Measurements from ENCODE around the gene KIAA0513.
A peak's percentile ranks its signal among the peaks of the same experiment; 100 is the strongest.

Gene KIAA0513

DNA sequence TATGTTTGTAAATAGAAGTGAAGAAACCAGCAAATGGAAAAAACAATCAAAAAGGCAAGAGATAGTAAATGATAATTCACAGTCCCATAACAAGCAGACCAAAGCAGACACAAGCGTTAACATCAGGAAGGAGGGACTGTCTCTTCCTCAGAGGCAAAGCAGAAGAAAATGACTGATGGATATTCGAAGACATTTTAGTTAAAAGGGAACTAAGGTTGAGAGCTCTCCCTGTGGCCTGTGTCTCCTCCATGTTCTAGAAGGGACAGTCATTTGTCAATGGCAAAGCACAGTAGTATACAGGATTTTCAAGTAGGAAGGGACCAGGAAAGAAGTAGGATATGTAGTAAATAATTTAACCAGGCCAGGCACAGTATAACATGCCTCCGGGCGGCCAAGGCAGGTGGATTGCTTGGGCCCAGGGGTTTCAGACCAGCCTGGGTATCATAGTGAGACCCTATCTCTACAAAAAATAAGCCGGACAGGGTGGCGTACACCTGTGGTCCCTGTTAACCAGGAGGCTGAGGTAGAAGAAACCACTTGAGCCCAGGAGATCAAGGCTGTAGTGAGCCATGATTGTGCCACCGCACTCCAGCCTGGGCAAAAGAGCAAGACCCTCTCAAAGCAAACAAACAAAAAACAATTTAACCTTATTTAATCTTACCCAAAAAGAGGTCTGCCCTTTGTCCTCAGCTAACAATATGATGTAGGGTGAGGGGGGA is 19.9 kb upstream of the KIAA0513 start:
- no peaks in the 10 kb centered on the region for H3K36me3 ChIP-seq (ENCODE audit: control insufficient read depth, insufficient read depth, low read length)
- H3K9me3 ChIP-seq (ENCODE audit: control insufficient read depth, insufficient read depth, low read length): no peaks in the 10 kb centered on the region
- no peak overlapping the region for H3K4me3 ChIP-seq (ENCODE audit: low read depth, low read length)
- H3K27me3 ChIP-seq (ENCODE audit: control insufficient read depth, insufficient read depth, low read length): no peaks in the 10 kb centered on the region
- peaks cover 19% of the 10 kb centered on the region for H3K4me1 ChIP-seq (ENCODE audit: control insufficient read depth, insufficient read depth, low read length)
- no peak overlapping the region for H3K9ac ChIP-seq (ENCODE audit: low read depth, low read length)

DNA sequence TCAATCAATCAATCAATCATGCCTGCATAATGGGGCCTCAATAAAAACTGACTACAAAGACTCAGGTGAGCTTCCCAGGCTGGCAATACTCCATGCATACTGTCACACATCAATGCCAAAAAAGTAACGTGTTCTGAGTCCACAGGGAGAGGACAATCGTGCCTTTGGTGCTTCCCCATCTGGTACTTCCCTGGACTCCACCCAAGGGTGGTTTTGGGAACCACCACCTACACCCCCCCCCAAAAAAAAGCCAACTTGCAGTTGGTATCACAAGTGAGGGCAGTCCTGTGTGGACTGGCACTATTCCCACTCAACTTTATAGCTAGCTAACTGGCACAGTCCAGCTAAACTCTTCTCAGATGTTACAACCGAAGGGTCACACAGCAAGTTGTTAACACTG is 19.3 kb upstream of the KIAA0513 start:
- Histone ChIP-seq H3K4me3 (ENCODE audit: low read depth, low read length) (no peak overlapping the region), H3K36me3 (ENCODE audit: control insufficient read depth, insufficient read depth, low read length) (no peaks in the 10 kb centered on the region), H3K4me1 (ENCODE audit: control insufficient read depth, insufficient read depth, low read length) (peaks cover 18% of the 10 kb centered on the region), H3K9ac (ENCODE audit: low read depth, low read length) (no peak overlapping the region), H3K27me3 (ENCODE audit: control insufficient read depth, insufficient read depth, low read length) (no peaks in the 10 kb centered on the region), H3K9me3 (ENCODE audit: control insufficient read depth, insufficient read depth, low read length) (no peaks in the 10 kb centered on the region)

DNA sequence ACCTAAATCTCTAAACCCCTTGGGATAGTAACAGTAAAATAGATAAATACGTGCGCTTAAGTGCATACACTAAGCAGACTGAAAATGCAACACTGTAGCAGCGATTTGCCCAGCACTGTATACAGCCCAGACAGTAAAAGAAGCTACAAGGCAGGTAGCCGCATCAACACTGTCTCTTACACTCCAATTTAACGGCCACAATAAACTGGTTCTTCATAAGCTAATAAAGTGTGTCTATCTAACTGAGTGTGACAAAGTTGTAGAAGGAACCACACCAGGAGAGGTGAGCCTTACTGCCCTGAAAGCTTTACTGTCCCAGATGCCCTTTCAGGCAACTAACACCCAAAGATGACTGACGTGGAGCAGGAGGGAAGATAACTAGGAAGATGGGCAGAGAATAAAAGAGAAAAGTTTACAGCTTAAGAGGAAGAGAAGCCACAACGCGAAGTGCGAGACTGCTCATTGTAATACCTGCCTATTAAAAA is 17.1 kb upstream of the KIAA0513 start:
- Histone ChIP-seq H3K36me3 (ENCODE audit: control insufficient read depth, insufficient read depth, low read length) (no peaks in the 10 kb centered on the region), H3K4me1 (ENCODE audit: control insufficient read depth, insufficient read depth, low read length) (no peaks in the 10 kb centered on the region), H3K4me3 (ENCODE audit: low read depth, low read length) (peak overlapping the region; percentile 96), H3K9ac (ENCODE audit: low read depth, low read length) (peak overlapping the region; percentile 88), H3K27me3 (ENCODE audit: control insufficient read depth, insufficient read depth, low read length) (no peaks in the 10 kb centered on the region), H3K9me3 (ENCODE audit: control insufficient read depth, insufficient read depth, low read length) (no peaks in the 10 kb centered on the region)

DNA sequence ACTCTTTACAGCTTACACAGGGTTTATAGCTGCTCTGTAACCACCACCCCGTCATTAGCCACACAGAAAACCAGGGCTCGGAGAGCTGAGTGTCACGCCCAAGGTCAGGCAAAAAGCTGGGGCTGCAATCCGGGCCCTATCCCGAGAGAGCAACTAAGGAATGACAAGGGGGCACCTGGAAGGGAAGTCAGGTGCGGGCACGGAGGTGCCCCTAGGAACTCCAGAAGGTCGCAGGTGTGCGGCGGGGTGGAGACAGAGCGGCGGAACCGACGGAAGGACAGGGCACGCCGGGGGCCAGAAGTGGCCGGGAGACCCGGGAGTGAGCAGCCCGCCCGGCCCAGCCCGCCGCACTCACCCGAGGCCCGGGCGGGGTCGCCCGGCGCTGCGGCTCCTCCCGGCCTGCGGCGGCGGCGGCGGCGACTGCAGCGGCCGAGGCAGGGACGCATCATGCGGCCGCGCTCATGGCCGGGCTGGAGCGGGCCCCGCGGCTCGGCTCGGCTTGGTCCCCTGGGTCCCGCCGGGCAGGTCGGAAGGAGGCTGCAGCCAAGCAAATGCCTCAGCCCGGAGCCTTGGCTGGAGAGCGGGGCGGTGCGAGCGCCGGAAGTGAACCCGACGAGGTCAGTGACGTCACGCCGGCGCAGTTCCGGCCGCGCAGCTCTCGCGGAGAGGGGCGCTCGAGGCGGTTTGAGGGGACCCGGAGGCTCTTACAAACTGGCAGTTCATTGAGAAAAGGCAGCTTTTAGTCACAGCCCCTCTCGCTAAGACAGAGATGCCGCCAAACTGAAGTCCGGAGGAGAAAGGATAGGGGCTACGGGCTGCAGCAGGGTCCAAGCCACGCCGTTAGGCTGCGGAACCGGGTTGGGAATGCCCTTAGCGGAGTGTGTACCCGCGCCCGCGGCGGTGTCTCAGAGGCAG is 16.4 kb upstream of the KIAA0513 start, which contains the start of gene ZDHHC7:
ZDHHC7 (minus strand) TSS at position 605 of the 915 bp plus-strand sequence. CDS start 20,917 bp downstream, outside the sequence.
- Histone ChIP-seq H3K27me3 (ENCODE audit: control insufficient read depth, insufficient read depth, low read length) (no peaks in the 10 kb centered on the region), H3K4me3 (ENCODE audit: low read depth, low read length) (peak within 1 kb of the TSS; percentile 96), H3K9me3 (ENCODE audit: control insufficient read depth, insufficient read depth, low read length) (no peaks in the 10 kb centered on the region), H3K36me3 (ENCODE audit: control insufficient read depth, insufficient read depth, low read length) (no peaks in the 10 kb centered on the region), H3K9ac (ENCODE audit: low read depth, low read length) (peak within 1 kb of the TSS; percentile 88), H3K4me1 (ENCODE audit: control insufficient read depth, insufficient read depth, low read length) (no peaks in the 10 kb centered on the region)

DNA sequence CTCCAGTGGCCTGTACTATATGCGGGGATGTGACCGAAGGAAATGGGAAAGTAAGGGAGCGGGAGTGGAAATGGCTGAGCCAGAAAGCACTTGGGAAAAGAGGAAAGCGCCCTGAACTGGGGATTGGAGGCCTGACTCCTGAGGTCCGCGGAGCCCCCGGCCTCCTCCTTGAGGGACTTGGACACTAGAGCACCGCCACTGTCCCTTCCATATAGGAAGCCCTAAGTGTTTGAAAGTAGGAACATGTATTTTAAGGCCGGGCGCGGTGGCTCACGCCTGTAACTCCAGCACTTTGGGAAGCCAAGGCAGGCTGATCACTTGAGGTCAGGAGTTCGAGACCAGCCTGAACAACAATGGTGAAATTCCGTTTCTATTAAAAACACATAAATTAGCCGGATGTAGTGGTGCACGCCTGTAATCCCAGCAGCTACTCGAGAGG is 15.7 kb upstream of the KIAA0513 start:
- H3K4me1 ChIP-seq (ENCODE audit: control insufficient read depth, insufficient read depth, low read length): no peaks in the 10 kb centered on the region
- peak overlapping the region; percentile 87 for H3K9ac ChIP-seq (ENCODE audit: low read depth, low read length)

DNA sequence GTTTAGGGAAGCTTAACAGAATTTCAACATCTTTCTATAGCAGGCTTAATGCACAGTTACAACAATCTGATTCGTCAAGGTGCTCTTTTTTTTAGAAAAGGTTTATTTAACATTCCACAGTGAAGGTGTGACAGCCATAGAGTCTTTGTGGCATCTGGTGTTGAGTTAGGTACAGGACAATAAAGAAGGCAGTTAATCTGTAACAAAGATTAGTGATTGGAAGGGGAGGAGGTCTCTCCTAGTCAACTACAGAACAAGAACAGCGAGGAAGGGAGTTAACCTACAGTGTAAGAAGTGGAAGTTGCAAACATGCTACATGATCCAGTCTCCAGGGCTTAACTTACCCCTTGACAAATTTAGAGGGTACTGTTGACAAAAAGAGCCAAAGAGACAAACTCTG is 13.3 kb upstream of the KIAA0513 start:
- no peaks in the 10 kb centered on the region for H3K36me3 ChIP-seq (ENCODE audit: control insufficient read depth, insufficient read depth, low read length)
- no peaks in the 10 kb centered on the region for H3K27me3 ChIP-seq (ENCODE audit: control insufficient read depth, insufficient read depth, low read length)
- H3K4me1 ChIP-seq (ENCODE audit: control insufficient read depth, insufficient read depth, low read length): no peaks in the 10 kb centered on the region
- no peak overlapping the region for H3K9ac ChIP-seq (ENCODE audit: low read depth, low read length)
- H3K4me3 ChIP-seq (ENCODE audit: low read depth, low read length): no peak overlapping the region
- no peaks in the 10 kb centered on the region for H3K9me3 ChIP-seq (ENCODE audit: control insufficient read depth, insufficient read depth, low read length)

More for the DNA sequence above, 15.7 kb upstream of the KIAA0513 start:
- Histone ChIP-seq H3K9me3 (ENCODE audit: control insufficient read depth, insufficient read depth, low read length) (no peaks in the 10 kb centered on the region), H3K27me3 (ENCODE audit: control insufficient read depth, insufficient read depth, low read length) (no peaks in the 10 kb centered on the region), H3K4me3 (ENCODE audit: low read depth, low read length) (peak overlapping the region; percentile 96), H3K36me3 (ENCODE audit: control insufficient read depth, insufficient read depth, low read length) (no peaks in the 10 kb centered on the region)

DNA sequence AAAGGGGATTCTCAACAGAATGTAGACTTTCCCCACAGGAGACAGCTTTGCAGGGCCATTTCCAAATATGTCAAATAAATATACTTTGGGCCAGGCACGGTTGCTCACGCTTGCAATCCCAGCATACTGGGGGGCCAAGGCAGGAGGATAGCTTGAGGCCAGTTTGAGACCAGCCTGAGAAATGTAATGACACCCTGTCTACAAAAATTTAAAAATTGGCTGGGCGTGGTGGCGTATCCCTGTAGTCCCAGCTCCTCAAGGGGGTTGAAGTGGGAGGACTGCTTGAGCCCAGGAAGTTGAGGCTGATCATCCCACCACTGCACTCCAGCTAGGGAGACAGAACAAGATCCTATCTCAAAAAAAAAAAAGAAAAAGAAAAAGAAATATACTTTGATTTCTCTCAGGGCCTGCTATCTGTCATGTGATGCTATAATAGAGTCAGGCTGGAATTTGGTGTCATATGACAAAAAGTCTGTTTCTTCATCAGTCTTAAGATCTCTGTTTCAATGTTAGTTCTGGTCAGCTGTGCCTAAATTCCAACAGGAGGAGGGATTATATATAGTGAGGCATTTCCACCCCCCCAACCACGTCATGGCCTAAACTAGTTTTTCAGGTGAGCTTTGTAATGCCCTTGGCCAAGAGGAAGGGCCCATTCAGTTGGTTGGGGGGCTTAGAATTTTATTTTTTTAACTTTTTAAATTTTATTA is 12.0 kb upstream of the KIAA0513 start:
- no peaks in the 10 kb centered on the region for H3K9me3 ChIP-seq (ENCODE audit: control insufficient read depth, insufficient read depth, low read length)
- H3K4me3 ChIP-seq (ENCODE audit: low read depth, low read length): no peak overlapping the region
- H3K36me3 ChIP-seq (ENCODE audit: control insufficient read depth, insufficient read depth, low read length): no peaks in the 10 kb centered on the region
- H3K4me1 ChIP-seq (ENCODE audit: control insufficient read depth, insufficient read depth, low read length): no peaks in the 10 kb centered on the region
- no peak overlapping the region for H3K9ac ChIP-seq (ENCODE audit: low read depth, low read length)
- peaks cover 2% of the 10 kb centered on the region for H3K27me3 ChIP-seq (ENCODE audit: control insufficient read depth, insufficient read depth, low read length)

DNA sequence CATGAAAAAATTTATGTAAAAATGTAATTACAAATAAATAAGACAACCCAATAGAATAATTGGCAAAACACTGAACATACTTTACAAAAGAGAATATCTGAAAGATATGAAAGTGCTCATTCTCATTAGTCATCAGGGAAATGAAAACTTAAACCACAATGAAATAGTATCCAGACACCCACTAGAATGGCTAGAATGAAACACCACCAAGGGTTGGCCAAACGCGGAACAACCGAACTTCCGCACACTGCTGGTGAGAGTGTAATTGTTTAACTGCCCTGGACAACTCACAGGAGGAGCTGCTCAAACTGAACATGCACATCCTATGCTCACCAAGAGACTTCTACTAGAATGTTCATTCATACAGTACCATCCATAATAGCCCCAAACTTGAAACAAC is 10.4 kb upstream of the KIAA0513 start:
- H3K4me1 ChIP-seq (ENCODE audit: control insufficient read depth, insufficient read depth, low read length): no peaks in the 10 kb centered on the region
- peaks cover 2% of the 10 kb centered on the region for H3K27me3 ChIP-seq (ENCODE audit: control insufficient read depth, insufficient read depth, low read length)
- no peak overlapping the region for H3K4me3 ChIP-seq (ENCODE audit: low read depth, low read length)
- H3K36me3 ChIP-seq (ENCODE audit: control insufficient read depth, insufficient read depth, low read length): no peaks in the 10 kb centered on the region
- H3K9me3 ChIP-seq (ENCODE audit: control insufficient read depth, insufficient read depth, low read length): no peaks in the 10 kb centered on the region
- no peak overlapping the region for H3K9ac ChIP-seq (ENCODE audit: low read depth, low read length)

DNA sequence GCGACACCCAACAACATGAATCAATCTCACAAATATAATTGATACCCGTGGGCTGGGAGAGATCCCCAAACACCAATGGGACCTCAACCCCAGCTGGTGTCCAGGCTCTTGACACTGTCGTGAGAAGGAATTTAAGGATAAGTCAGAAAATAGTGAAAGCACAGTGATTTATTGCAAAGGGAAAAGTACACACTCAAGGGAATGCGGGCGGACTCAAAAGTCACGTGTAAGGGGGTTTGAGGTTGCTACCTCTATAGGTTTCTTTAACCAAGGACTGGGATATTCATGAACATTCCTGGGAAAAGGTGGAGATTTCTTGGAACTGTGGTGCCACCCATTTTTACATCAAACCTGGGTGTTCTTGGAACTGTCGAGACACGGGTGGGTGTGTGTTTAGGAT is 10.0 kb upstream of the KIAA0513 start:
- Histone ChIP-seq H3K4me3 (ENCODE audit: low read depth, low read length) (no peak overlapping the region), H3K27me3 (ENCODE audit: control insufficient read depth, insufficient read depth, low read length) (peaks cover 2% of the 10 kb centered on the region), H3K36me3 (ENCODE audit: control insufficient read depth, insufficient read depth, low read length) (no peaks in the 10 kb centered on the region)

DNA sequence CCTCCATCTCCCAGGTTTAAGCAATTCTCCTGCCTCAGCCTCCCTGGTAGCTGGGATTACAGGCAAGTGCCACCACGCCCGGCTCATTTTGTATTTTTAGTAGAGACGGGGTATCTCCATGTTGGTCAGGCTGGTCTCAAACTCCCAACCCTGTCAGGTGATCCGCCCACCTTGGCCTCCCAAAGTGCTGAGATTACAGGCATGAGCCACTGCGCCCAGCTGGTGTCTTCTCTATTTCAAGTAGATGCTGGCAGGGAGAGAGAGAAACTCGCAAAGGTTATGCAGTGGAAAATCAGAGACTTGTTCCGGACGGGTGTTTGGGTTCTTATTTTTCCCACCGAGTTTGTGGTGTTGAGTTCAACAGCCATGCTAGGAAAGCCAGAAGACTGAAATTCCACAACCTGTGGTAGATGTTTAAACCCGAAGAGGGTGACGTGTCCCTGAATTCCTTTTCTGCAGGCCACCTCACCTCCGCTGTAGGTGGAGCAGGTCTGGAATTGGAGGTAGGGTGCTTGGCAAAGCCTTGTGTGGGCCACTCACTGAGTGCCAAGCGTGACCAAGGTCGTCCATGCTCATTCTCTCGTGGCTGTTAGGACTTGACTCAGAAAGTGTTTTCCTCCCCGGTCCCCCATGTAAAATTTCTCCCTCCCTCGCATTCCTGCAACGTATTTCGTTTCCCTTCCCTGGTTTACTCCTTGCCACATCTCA is 8.9 kb upstream of the KIAA0513 start:
- Histone ChIP-seq H3K36me3 (ENCODE audit: control insufficient read depth, insufficient read depth, low read length) (no peaks in the 10 kb centered on the region), H3K4me3 (ENCODE audit: low read depth, low read length) (no peak overlapping the region), H3K27me3 (ENCODE audit: control insufficient read depth, insufficient read depth, low read length) (peaks cover 2% of the 10 kb centered on the region), H3K9ac (ENCODE audit: low read depth, low read length) (no peak overlapping the region), H3K9me3 (ENCODE audit: control insufficient read depth, insufficient read depth, low read length) (no peaks in the 10 kb centered on the region), H3K4me1 (ENCODE audit: control insufficient read depth, insufficient read depth, low read length) (no peaks in the 10 kb centered on the region)

More for the DNA sequence above, 10.0 kb upstream of the KIAA0513 start:
- no peaks in the 10 kb centered on the region for H3K4me1 ChIP-seq (ENCODE audit: control insufficient read depth, insufficient read depth, low read length)
- H3K9me3 ChIP-seq (ENCODE audit: control insufficient read depth, insufficient read depth, low read length): no peaks in the 10 kb centered on the region
- no peak overlapping the region for H3K9ac ChIP-seq (ENCODE audit: low read depth, low read length)

Data from iPS-15b (cell line).